HG02588 (cell line): Measurements from ENCODE around the gene NEMP1.

Source experiments
- ATAC-seq: cut with Tn5 transposase; IDR thresholded peaks from one replicate; pipeline ENCODE4 v1.9.1; 2021; ENCODE audit warnings: mild to moderate bottlenecking, moderate library complexity; ENCODE audit not compliant: unreplicated experiment

Gene NEMP1

DNA sequence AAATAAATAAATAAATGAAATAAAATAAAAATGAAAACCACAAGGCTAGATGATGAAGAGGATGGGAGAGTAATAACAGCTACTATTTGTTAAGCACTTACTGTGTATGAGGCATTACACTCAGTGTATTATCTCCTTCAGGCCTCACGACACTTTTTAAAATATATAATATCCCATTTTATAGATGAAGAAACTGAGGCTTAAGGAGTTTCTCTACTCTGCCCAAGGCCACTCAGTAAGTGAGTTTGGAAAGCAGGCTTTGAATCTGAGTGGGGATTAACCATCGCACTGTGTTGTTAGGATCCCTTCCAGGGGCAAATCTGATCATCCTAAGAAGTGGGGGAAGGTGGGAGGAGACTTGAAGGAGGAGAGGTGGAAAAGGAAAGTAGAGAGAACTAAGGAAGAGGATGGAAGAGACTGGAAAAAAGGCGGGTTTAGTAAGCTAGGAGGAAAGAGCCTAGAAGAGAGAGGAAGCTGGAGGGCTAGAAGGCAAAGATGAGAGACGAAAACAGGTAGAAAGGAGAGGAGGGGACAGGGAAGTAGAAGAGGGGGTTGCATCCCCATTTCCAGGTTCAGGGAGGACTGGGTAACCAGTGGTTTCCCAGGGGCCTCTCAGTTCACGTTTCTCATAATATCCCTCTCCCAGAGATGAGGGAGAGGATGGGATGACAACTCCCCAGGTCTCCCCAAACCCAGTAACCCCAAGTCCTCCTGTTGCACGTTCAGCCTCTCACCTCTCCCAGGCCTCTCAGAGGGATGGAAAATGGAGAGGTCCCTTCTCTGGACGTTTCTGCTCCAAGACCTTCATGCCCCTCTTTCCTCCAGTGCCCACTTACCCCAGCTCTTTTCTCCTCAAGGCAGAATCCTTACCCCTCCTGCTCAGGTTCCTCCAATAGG is 30.9 kb upstream of the NEMP1 start:
- ATAC-seq, result no peak

DNA sequence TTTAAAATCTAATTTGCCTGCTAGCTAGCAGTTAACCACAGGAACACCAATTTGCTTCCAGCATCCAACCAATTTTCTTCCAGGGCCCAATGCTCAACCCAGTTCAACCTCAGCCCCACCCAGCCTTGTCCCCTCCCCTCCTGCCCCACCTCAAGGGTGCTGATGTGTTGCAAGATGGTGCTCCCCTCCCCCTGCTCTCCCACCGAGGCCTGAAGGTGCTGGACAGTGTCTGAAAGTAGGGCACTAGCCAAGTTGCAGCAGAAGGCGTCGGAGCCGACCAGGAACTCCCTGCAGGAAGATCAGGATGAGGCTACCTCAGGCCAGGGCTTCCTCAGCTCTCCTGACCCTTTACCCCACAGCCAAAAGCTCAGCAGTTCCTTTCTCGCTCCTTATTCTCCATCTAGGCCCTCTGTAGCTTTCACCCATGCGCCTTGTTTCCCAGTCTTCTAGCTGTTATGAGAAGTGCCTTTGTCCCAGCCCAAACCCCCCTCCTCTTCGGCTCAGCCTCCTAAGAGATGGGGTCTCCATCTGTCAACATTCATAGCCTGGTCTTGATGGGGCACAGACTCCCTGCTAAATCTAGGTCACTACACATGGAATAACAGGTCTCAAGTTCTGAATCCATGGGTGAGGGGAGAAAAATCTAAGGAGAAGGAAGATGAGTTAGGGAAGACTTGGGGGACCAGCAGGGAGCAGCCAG is 29.0 kb upstream of the NEMP1 start:
- no peak for ATAC-seq

DNA sequence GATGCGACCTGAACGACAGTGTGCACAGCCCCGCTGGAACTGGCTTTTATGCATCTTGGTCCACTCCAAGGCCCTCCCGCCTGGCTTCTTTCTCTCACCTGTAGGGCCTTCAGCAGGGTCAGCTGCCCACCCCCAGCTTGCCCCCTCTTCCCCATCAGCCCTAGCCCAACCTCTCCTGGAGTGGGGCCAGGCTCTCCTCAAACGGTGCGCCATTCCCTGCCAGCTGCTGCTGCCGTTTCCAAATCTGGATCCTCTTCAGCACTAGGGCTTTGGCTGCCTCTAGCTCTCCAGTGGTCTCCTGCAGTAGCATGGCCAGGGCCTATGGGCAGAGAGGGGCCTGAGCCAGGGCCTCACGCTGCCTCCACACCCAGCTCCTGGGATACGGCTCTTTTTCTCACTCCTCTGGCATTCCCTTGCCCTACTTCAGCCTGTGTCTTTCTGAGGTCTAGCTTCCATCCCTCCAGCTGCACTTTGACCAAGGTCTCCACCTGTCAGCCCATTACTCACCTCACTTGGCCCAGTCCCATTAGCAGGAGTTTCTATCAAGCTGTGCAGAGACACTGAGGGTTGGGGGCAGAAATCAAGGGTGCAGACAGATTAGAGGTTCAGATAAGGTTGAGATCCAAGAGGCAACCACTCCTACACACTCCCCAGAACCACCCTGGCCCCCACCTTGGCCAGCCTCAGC is 27.6 kb upstream of the NEMP1 start:
- ATAC-seq, result no peak

GRCh38 chr12:57105011-57105753 is 26.6 kb upstream of the NEMP1 start:
- no peak for ATAC-seq

DNA sequence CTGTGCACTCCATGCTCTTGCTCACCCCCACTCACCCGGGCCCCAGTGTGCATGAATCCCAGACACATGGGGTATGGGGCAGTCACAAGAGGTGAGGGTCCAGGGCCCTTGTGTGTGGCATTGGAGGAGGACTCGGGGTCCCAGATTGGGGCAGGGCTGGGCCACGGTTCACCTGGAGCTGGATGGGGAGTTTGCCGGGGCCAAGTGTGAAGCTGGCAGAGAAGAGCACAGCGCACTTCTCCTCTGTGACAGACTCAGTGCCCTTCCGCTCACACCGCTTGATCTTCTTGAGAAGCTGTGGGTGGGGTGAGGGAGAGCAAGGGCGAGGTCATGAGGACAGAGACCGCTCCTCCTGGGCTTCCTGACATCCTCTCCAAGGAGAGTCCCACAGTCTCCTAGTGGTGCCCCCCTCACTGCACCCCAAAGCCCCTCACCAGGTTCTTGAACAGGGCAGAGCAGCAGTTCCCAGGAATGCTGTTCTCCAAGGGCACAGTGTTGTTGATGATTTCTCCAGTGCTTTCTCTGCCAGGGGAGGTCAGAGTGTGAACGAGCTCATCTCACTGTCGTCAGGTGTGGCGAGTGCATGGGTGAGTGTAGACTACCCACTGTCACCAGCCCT is 25.8 kb upstream of the NEMP1 start:
- no peak for ATAC-seq

- no peak for ATAC-seq
These were observed 25.3 kb upstream of the NEMP1 start for GRCh38 chr12:57103856-57104255.

DNA sequence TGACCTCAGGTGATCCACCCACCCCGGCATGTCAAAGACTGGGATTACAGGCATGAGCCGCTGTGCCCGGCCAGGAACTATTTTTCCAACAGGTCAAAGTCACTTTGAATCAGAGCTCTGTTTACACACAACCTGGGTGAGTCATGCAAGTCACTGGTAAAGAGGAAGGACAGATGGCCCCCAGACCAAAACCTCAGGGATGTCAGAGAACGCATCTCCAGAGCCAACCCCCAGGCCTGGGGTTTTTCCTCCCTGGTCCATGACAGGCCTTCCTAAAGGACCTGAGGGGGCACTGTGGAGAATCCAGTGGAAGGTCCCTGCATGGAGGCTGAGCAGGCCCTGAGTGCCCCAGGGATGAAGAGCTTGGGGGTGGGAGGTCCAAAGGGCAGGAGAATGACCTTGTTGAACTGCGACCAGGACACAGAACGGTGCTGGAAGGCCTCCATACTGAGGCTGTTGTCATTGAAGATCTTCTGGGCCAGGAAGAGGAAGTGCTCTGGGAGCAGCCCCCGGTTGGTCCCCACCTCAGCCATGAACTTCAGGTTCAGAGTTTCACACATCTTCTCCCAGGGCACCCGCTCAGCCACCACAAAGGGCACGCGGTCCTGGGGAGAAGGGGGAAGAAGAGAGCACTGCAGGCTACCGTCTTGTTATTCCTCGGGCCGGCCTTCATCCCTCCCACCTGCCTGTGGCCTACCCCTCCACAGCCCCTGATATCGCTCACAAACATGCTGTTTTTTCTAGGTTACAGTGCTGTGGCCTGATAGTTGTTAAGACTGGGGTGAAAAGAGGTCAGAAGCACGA is 23.5 kb upstream of the NEMP1 start:
- no peak for ATAC-seq

DNA sequence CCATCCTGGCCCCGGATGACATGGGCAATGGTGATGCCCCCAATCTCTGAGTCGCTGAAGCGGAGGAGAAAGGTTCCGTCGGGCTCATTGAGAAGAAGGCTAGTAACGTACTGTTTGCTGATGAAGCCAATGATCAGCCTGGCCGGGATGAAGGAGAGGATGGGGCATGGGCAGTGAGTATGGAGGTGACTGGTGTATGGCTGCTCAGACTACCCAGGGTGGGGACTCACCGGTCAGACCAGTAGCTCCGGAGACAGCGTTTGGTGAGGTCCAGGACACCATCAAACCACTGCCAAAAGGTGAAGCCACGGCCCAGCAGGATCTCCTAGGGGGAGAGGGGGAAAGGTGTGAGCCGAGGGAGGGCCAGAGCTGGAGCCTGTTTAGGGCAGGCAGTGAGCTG is 21.2 kb upstream of the NEMP1 start:
- ATAC-seq, result no peak

- no peak for ATAC-seq
These were observed 20.6 kb upstream of the NEMP1 start for GRCh38 chr12:57099047-57099714.

- ATAC-seq, result no peak
These were observed 20.0 kb upstream of the NEMP1 start for GRCh38 chr12:57098546-57098945.

DNA sequence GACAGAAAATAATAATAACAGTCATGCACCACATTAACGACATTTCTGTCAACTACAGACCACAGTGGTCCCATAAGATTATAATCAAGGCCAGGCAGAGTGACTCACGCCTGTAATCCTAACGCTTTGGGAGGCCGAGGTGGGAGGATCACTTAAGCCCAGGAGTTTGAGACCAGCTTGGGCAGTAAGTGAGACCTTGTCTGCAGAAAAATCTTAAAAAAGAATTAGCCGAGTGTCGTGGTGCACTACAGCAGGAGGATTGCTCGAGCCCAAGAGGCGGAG is 18.9 kb upstream of the NEMP1 start:
- ATAC-seq, result no peak

- ATAC-seq, result no peak
These were observed 18.4 kb upstream of the NEMP1 start for GRCh38 chr12:57096748-57097553.

DNA sequence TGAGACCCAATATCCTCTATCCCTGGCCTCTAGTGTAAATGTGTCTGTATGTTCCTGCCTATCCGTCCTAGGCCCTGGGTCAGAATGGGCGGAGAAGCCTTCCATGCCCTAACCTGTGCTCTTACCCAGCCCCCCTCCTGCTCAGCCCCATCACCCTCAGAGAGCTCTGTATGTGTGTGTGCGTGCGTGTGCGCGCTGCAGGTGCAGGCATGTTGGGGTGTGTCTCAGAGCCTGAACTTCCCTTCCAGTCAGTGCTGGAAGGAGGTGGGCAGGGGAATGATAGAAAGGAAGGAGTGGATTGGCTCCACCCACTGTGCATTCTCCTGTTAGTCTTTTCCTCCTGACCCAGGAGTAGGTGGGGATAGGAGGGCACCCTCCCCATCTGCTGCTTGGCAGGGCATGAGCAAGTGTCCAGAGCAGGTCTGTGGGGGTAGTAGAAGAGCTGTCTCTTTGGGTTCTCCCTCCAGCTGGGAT is 17.5 kb upstream of the NEMP1 start:
- ATAC-seq, result no peak

DNA sequence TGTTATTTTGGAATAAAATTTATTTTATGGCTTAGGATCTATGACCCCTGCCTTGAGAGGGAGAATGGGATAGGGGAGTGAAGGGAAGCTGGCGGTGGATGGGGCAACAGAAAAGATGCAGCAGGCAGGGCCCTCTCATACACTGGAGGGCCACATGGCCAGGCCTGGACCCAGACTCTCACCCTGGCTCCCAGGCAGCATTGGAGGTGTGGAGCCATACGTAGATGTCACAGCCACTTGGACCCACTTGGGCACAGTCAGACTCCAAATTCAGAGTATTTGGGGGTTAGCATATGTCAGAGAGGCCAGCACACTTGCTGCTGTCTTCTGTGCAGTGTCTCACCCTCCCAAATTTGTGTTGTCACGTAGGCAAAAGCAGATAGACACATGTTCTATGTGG is 16.8 kb upstream of the NEMP1 start:
- no peak for ATAC-seq

DNA sequence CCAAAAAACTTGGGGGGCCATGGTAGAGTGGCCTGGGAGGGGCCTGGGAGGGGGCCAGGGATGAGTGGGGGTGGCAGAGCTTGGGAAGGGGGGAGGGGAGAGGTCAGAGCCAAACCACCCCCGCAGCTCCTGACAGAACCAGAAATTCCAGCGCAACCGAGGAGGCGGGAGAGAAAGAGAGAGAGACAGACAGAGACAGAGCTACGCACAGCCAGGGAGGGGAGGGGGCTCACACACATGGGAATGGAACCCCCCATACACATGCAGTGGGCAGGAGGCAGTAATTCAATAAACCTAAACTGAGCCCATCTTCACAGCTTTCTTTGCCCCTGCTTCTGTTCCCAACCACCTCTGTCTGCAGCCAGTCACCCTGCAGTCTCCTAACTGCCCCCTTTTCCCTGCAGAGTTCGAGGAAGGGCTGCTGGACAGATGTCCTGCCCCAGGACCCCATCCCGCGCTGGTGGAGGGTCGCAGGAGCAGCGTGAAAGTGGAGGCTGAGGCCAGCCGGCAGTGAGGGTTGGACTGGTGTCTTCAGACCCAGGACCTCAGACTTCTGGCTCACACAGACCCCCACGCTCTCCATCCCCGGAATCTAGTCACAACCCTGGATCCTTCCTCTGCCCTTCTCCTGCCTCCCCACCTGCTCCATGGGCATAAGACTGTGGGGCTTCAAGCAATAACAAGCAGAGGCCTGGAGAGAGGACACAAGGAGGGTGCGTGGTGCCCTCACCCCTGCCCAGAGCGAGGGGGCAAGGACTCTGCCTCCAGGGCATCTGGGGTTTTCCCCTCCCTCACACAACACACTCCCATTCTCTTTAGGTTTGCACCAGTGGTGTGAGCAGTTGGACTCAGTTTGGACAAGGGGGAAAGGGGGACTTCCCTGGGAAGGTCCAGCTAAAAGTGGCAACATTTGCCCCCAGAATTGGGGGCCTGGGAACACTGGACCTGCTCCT is 15.9 kb upstream of the NEMP1 start:
- no peak for ATAC-seq

GRCh38 chr12:57093415-57094207 is 15.0 kb upstream of the NEMP1 start:
- ATAC-seq, result peak; percentile 33
